Measurements from ENCODE around the gene TRIM63. TPM values are rescaled to one million over a fixed set of nuclear protein-coding genes. Genes with fewer than 3 reads are reported as not detected.

Gene TRIM63
- total RNA-seq, 1 donor: 0.36 TPM

GRCh38 chr1:26070963-26071342, 3.5 kb upstream of the TRIM63 start:
- TF ChIP-seq, protein P1, sequence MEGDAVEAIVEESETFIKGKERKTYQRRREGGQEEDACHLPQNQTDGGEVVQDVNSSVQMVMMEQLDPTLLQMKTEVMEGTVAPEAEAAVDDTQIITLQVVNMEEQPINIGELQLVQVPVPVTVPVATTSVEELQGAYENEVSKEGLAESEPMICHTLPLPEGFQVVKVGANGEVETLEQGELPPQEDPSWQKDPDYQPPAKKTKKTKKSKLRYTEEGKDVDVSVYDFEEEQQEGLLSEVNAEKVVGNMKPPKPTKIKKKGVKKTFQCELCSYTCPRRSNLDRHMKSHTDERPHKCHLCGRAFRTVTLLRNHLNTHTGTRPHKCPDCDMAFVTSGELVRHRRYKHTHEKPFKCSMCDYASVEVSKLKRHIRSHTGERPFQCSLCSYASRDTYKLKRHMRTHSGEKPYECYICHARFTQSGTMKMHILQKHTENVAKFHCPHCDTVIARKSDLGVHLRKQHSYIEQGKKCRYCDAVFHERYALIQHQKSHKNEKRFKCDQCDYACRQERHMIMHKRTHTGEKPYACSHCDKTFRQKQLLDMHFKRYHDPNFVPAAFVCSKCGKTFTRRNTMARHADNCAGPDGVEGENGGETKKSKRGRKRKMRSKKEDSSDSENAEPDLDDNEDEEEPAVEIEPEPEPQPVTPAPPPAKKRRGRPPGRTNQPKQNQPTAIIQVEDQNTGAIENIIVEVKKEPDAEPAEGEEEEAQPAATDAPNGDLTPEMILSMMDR (IDR thresholded peaks at IDR 0.05; ENCODE audit: extremely low read depth, low read depth, low read length): no peak
- Histone ChIP-seq H3K27ac (ENCODE audit: low read depth, low read length) (no peak overlapping the region), H3K4me3 (ENCODE audit: insufficient read depth, low read length) (no peak overlapping the region), H2AFZ (ENCODE audit: low read length) (no peak overlapping the region), H3K27me3 (ENCODE audit: insufficient read depth, low read length) (peaks cover 57% of the 10 kb centered on the region), H4K20me1 (ENCODE audit: insufficient read depth, low read length) (no peaks in the 10 kb centered on the region), H3K9me3 (ENCODE audit: low read depth, low read length) (no peaks in the 10 kb centered on the region), H3K79me2 (ENCODE audit: insufficient read depth, low read length) (no peaks in the 10 kb centered on the region), H3K36me3 (ENCODE audit: insufficient read depth, low read length) (no peaks in the 10 kb centered on the region), H3K4me2 (ENCODE audit: insufficient read depth, low read length) (no peak overlapping the region), H3K4me1 (ENCODE audit: insufficient read depth, low read length) (no peaks in the 10 kb centered on the region)
- DNase-seq (ENCODE audit: insufficient read length, low spot score, missing footprints): no peak

DNA sequence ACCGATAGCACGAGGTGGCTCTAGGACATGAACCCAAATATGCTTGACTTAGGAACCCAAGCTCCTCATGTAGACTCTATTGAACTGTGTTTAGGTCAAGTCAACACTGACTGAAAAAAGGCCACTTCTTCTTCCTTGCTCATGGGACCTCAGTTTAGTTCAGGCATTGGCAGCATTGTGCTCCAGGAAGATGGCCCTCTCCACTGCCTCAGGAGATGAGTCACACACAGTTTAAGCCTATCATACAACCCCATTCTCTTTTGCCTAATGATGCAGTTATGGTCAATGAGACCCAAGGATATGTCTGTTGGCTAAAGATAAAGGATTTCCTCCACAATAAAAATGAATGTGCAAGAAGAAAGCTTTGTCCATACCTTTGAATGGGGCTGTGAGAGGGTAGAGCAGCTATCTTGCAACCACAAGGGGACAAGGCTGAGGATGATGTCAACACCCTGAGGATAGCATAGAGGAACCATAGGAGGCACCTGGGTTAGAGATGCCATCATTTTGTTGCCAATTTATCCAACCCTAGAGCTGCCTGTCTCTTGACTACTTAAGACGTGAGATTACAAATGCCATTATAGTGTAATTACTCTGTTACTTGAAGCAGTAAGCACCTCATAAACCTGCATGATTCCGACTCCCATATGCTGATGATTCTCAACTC, 3.0 kb upstream of the TRIM63 start:
- Histone ChIP-seq H3K27ac (ENCODE audit: low read depth, low read length) (no peak overlapping the region), H3K27me3 (ENCODE audit: insufficient read depth, low read length) (peaks cover 60% of the 10 kb centered on the region), H2AFZ (ENCODE audit: low read length) (no peak overlapping the region), H3K4me2 (ENCODE audit: insufficient read depth, low read length) (no peak overlapping the region), H3K4me1 (ENCODE audit: insufficient read depth, low read length) (no peaks in the 10 kb centered on the region), H3K9me3 (ENCODE audit: low read depth, low read length) (no peaks in the 10 kb centered on the region), H4K20me1 (ENCODE audit: insufficient read depth, low read length) (no peaks in the 10 kb centered on the region), H3K4me3 (ENCODE audit: insufficient read depth, low read length) (no peak overlapping the region), H3K79me2 (ENCODE audit: insufficient read depth, low read length) (no peaks in the 10 kb centered on the region), H3K36me3 (ENCODE audit: insufficient read depth, low read length) (no peaks in the 10 kb centered on the region)
- no peak for DNase-seq (ENCODE audit: insufficient read length, low spot score, missing footprints)
- TF ChIP-seq, protein P1 (IDR thresholded peaks at IDR 0.05; ENCODE audit: extremely low read depth, low read depth, low read length): no peak

GRCh38 chr1:26069941-26070295, 2.5 kb upstream of the TRIM63 start:
- Histone ChIP-seq H3K79me2 (ENCODE audit: insufficient read depth, low read length) (no peaks in the 10 kb centered on the region), H3K27me3 (ENCODE audit: insufficient read depth, low read length) (peaks cover 57% of the 10 kb centered on the region), H3K4me1 (ENCODE audit: insufficient read depth, low read length) (no peaks in the 10 kb centered on the region)

GRCh38 chr1:26066857-26067256, 573 bp downstream of the TRIM63 start:
- no peak for DNase-seq (ENCODE audit: insufficient read length, low spot score, missing footprints)
- no peak overlapping the region for H3K27ac ChIP-seq (ENCODE audit: low read depth, low read length)
- H3K27me3 ChIP-seq (ENCODE audit: insufficient read depth, low read length): peaks cover 37% of the 10 kb centered on the region
- H4K20me1 ChIP-seq (ENCODE audit: insufficient read depth, low read length): no peaks in the 10 kb centered on the region
- TF ChIP-seq, protein P1 (IDR thresholded peaks at IDR 0.05; ENCODE audit: extremely low read depth, low read depth, low read length): no peak
- H3K9me3 ChIP-seq (ENCODE audit: low read depth, low read length): no peaks in the 10 kb centered on the region
- H3K36me3 ChIP-seq (ENCODE audit: insufficient read depth, low read length): no peaks in the 10 kb centered on the region
- H3K4me2 ChIP-seq (ENCODE audit: insufficient read depth, low read length): no peak overlapping the region
- H3K4me3 ChIP-seq (ENCODE audit: insufficient read depth, low read length): no peak overlapping the region
- H3K79me2 ChIP-seq (ENCODE audit: insufficient read depth, low read length): no peaks in the 10 kb centered on the region
- H3K4me1 ChIP-seq (ENCODE audit: insufficient read depth, low read length): no peaks in the 10 kb centered on the region
- H2AFZ ChIP-seq (ENCODE audit: low read length): no peak overlapping the region

More at GRCh38 chr1:26069941-26070295, 2.5 kb upstream of the TRIM63 start:
- Histone ChIP-seq H2AFZ (ENCODE audit: low read length) (no peak overlapping the region), H3K36me3 (ENCODE audit: insufficient read depth, low read length) (no peaks in the 10 kb centered on the region), H3K4me3 (ENCODE audit: insufficient read depth, low read length) (no peak overlapping the region), H3K4me2 (ENCODE audit: insufficient read depth, low read length) (no peak overlapping the region), H4K20me1 (ENCODE audit: insufficient read depth, low read length) (no peaks in the 10 kb centered on the region), H3K27ac (ENCODE audit: low read depth, low read length) (no peak overlapping the region), H3K9me3 (ENCODE audit: low read depth, low read length) (no peaks in the 10 kb centered on the region)
- no peak for DNase-seq (ENCODE audit: insufficient read length, low spot score, missing footprints)
- TF ChIP-seq, protein P1 (IDR thresholded peaks at IDR 0.05; ENCODE audit: extremely low read depth, low read depth, low read length): no peak
